CD4-positive, CD25-positive, alpha-beta regulatory T cell (primary cell): ENCODE measurements around the gene ZKSCAN2. TPM values are rescaled to one million over a fixed set of nuclear protein-coding genes. Genes with fewer than 3 reads are reported as not detected.

Experiments used
- ATAC-seq, 2 donors: fragments of 150-1000 bp; cut with Tn5 transposase; one replicate each; pipeline ENCODE4 v1.10.0; 2021; ENCODE audit warnings: low read depth in 2 of 2, moderate number of reproducible peaks in 2 of 2, moderate library complexity in 1 of 2
- DNase-seq, 3 donors: peaks; one replicate each; pipeline versions ENCODE4 v3.0.0 to v3.0.0-alpha.2; 2012 to 2022; ENCODE audit warnings: mixed read lengths in 1 of 3
- H3K27ac ChIP-seq: one replicate; pipeline ENCODE4 v1.7.0; 2013; ENCODE audit warnings: mild to moderate bottlenecking, low read length; ENCODE audit not compliant: insufficient read depth, poor library complexity, severe bottlenecking
- H3K27me3 ChIP-seq: one replicate; pipeline ENCODE4 v1.7.0; 2013; ENCODE audit warnings: low read length; ENCODE audit not compliant: control insufficient read depth, insufficient read depth
- H3K36me3 ChIP-seq: one replicate; pipeline ENCODE4 v1.7.0; 2013; ENCODE audit warnings: mild to moderate bottlenecking, low read length, moderate library complexity; ENCODE audit not compliant: control insufficient read depth, insufficient read depth
- H3K4me1 ChIP-seq: 2 replicates; pipeline ENCODE4 v1.7.0; 2013; ENCODE audit warnings: mild to moderate bottlenecking, low read length; ENCODE audit not compliant: insufficient read depth, control insufficient read depth, poor library complexity, severe bottlenecking
- H3K4me3 ChIP-seq: one replicate; pipeline ENCODE4 v1.7.0; 2013; ENCODE audit warnings: low read depth, mild to moderate bottlenecking, low read length, moderate library complexity
- H3K9me3 ChIP-seq, 2 experiments: 1 replicate in 1 of 2; 2 replicates in 1 of 2; pipeline ENCODE4 v1.7.0; 2013; ENCODE audit warnings: low read length in 2 of 2, mild to moderate bottlenecking in 1 of 2, moderate library complexity in 1 of 2; ENCODE audit not compliant: control insufficient read depth in 2 of 2
- H3K27ac Mint-ChIP-seq, 3 donors: one replicate each; pipeline ENCODE4 v1.8.0; 2020 to 2022; ENCODE audit warnings: mild to moderate bottlenecking in 3 of 3, mixed read lengths in 3 of 3, moderate library complexity in 2 of 3
- H3K27me3 Mint-ChIP-seq: one replicate; pipeline ENCODE4 v1.8.0; 2022; ENCODE audit warnings: mild to moderate bottlenecking, mixed read lengths
- H3K36me3 Mint-ChIP-seq: one replicate; pipeline ENCODE4 v1.8.0; 2020; ENCODE audit warnings: mixed read lengths
- H3K4me1 Mint-ChIP-seq, 4 donors: one replicate each; pipeline ENCODE4 v1.8.0; 2020 to 2022; ENCODE audit warnings: mixed read lengths in 4 of 4, mild to moderate bottlenecking in 1 of 4
- H3K4me3 Mint-ChIP-seq, 4 donors: one replicate each; pipeline ENCODE4 v1.8.0; 2020 to 2022; ENCODE audit warnings: mild to moderate bottlenecking in 4 of 4, mixed read lengths in 4 of 4, moderate library complexity in 3 of 4
- H3K9me3 Mint-ChIP-seq, 7 donors: one replicate each; pipeline ENCODE4 v1.8.0; 2020 to 2022; ENCODE audit warnings: mixed read lengths in 7 of 7, mild to moderate bottlenecking in 3 of 7, moderate library complexity in 2 of 7
- polyA plus RNA-seq, 4 donors: library from polyadenylated mRNA; unstranded; fragments of 300-500 nt; fragmentation: Illumina TruSeq; gene quantifications; one replicate each; pipeline ENCODE4 v1.2.3, GENCODE V29; 2021
- total RNA-seq: library from RNA; stranded (reverse); gene quantifications from one replicate; pipeline ENCODE4 v1.2.3, GENCODE V29; 2022

ZKSCAN2 gene
- total and polyA plus RNA-seq, 5 donors from 2014 or later = 0.96 to 5.6 (median 1.8) TPM

GRCh38 chr16:25271421-25271820 lies 13.8 kb upstream of the ZKSCAN2 start:
- no peak overlapping the region for H3K4me3 Mint-ChIP-seq
- no peak overlapping the region for H3K27ac ChIP-seq
- no peak for ATAC-seq
- no peaks in the 10 kb centered on the region for H3K27me3 Mint-ChIP-seq
- H3K4me3 ChIP-seq = no peak overlapping the region
- no peak for DNase-seq
- peaks cover 15% of the 10 kb centered on the region for H3K36me3 Mint-ChIP-seq
- H3K9me3 ChIP-seq = no peaks in the 10 kb centered on the region
- no peak overlapping the region for H3K27ac Mint-ChIP-seq
- H3K4me1 ChIP-seq = no peaks in the 10 kb centered on the region
- H3K9me3 Mint-ChIP-seq = peaks cover 0 to 2% (median 0%) of the 10 kb centered on the region in 7 donors
- peaks cover 18 to 23% (median 21%) of the 10 kb centered on the region in 4 donors for H3K4me1 Mint-ChIP-seq
- H3K36me3 ChIP-seq = peaks cover 2% of the 10 kb centered on the region
- H3K27me3 ChIP-seq = no peaks in the 10 kb centered on the region

DNA sequence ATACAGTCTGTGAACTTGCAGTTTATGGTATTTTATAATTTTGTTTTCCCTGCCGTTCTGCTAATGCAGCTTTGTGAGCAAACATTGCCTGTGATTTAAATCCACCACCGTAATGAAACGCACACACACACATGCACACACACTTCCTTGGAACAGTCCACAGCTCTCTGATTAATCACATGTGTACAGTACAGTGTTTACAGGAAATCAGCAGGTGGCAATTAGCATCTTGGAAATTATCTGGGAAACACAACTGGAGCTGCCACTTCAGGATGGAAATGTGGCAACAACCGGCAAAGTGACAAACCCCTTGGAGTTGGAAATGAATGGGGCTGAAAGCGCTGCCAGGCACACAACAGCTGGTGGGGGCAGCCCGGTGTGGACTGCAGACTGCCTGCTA lies 12.9 kb upstream of the ZKSCAN2 start:
- H3K27ac Mint-ChIP-seq = no peak overlapping the region

DNA sequence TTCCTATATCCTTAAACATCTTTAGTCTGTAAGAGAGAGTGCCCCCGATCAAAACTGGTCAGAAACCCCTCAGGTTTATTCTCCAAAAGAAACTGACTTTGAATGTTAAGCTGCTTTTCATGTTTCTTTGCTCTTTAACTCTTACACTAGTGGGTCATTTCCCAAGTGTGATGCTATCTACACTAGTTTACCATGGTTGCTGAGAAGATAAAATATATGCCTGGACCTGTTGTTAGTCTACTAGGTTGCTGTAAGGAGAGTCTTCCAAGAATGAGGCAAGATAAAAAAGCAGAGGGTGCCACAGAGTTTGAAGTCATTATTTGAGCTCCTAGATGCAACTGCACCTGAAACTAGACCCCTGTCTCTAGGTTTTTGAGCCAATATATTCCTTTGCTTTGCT lies 12.2 kb upstream of the ZKSCAN2 start:
- no peak overlapping the region for H3K27ac ChIP-seq
- ATAC-seq = no peak
- H3K9me3 Mint-ChIP-seq = peaks cover 0 to 2% (median 0%) of the 10 kb centered on the region in 7 donors
- H3K4me3 ChIP-seq = no peak overlapping the region
- H3K36me3 Mint-ChIP-seq = peaks cover 17% of the 10 kb centered on the region
- no peaks in the 10 kb centered on the region for H3K9me3 ChIP-seq
- no peak overlapping the region for H3K4me3 Mint-ChIP-seq
- no peaks in the 10 kb centered on the region for H3K27me3 Mint-ChIP-seq
- H3K36me3 ChIP-seq = peaks cover 2% of the 10 kb centered on the region
- DNase-seq = no peak
- no peaks in the 10 kb centered on the region for H3K27me3 ChIP-seq
- peak overlapping the region in 1 of 3 donors; percentile 11 for H3K27ac Mint-ChIP-seq
- peaks cover 23 to 29% (median 28%) of the 10 kb centered on the region in 4 donors for H3K4me1 Mint-ChIP-seq
- no peaks in the 10 kb centered on the region for H3K4me1 ChIP-seq

More for the DNA sequence above, 12.9 kb upstream of the ZKSCAN2 start:
- Histone ChIP-seq H3K27me3 (no peaks in the 10 kb centered on the region), H3K27ac (no peak overlapping the region), H3K4me1 (no peaks in the 10 kb centered on the region), H3K4me3 (no peak overlapping the region), H3K36me3 (peaks cover 2% of the 10 kb centered on the region), H3K9me3 (no peaks in the 10 kb centered on the region)
- H3K9me3 Mint-ChIP-seq = peaks cover 0 to 2% (median 0%) of the 10 kb centered on the region in 7 donors
- DNase-seq (no peak), ATAC-seq (no peak)
- H3K4me1 Mint-ChIP-seq = peaks cover 23 to 29% (median 25%) of the 10 kb centered on the region in 4 donors
- H3K4me3 Mint-ChIP-seq = no peak overlapping the region
- H3K36me3 Mint-ChIP-seq = peaks cover 17% of the 10 kb centered on the region
- H3K27me3 Mint-ChIP-seq = no peaks in the 10 kb centered on the region

GRCh38 chr16:25265968-25266367 lies 8.3 kb upstream of the ZKSCAN2 start:
- peaks cover 29% of the 10 kb centered on the region for H3K36me3 Mint-ChIP-seq
- DNase-seq = no peak
- Histone ChIP-seq H3K36me3 (peaks cover 16% of the 10 kb centered on the region), H3K27ac (no peak overlapping the region), H3K9me3 (no peaks in the 10 kb centered on the region), H3K27me3 (no peaks in the 10 kb centered on the region), H3K4me1 (no peaks in the 10 kb centered on the region), H3K4me3 (no peak overlapping the region)
- H3K27me3 Mint-ChIP-seq = no peaks in the 10 kb centered on the region
- peak overlapping the region in 1 of 3 donors; percentile 52 for H3K27ac Mint-ChIP-seq
- no peaks in the 10 kb centered on the region for H3K9me3 Mint-ChIP-seq
- no peak for ATAC-seq
- no peak overlapping the region for H3K4me3 Mint-ChIP-seq
- H3K4me1 Mint-ChIP-seq = peaks cover 30 to 51% (median 46%) of the 10 kb centered on the region in 4 donors

DNA sequence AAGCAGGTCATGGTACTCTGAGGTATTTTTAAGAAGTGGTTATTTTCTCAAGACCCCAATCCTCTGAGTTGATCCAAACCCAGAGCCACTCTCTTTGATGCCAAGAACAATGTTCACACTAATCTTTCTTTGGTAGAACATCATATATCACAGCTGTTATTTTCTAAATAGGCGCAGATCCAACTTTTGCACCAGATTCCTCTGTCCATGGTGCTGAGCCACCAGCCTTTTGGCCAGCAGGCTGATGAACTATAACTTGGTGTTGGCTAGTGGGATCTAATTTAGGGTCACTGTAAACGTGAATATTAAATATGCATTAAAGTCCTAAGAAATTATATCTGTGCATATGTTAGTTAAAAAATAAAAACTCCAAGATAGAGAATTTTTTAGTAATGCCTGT lies 7.0 kb upstream of the ZKSCAN2 start:
- Mint-ChIP-seq H3K27ac (peak overlapping the region in 1 of 3 donors; percentile 71), H3K9me3 (no peaks in the 10 kb centered on the region), H3K4me1 (peaks cover 22 to 53% (median 51%) of the 10 kb centered on the region in 4 donors), H3K36me3 (peaks cover 29% of the 10 kb centered on the region), H3K4me3 (peak overlapping the region in 1 of 4 donors; percentile 13), H3K27me3 (no peaks in the 10 kb centered on the region)
- no peak for DNase-seq
- H3K27me3 ChIP-seq = no peaks in the 10 kb centered on the region
- H3K27ac ChIP-seq = no peak overlapping the region
- peaks cover 6% of the 10 kb centered on the region for H3K4me1 ChIP-seq
- no peak overlapping the region for H3K4me3 ChIP-seq
- H3K36me3 ChIP-seq = peaks cover 14% of the 10 kb centered on the region
- ATAC-seq = no peak
- H3K9me3 ChIP-seq = no peaks in the 10 kb centered on the region

DNA sequence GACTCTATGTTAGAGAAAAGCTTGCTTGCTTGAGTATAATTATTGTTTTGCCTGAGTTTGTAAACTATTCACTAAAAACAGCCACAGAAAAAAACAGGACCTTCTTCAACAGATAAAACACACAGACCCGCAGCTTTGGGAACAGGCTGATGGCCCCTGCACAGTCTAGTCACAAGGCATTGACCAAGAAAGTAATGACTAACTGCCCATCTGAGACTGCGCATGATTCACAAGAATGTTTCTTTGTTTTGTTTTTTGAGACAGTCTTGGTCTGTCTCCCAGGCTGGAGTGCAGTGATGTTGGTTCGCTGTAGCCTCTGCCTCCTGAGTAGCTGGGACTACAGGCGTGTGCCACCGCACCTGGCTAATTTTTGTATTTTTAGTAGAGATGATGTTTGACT lies 2.8 kb upstream of the ZKSCAN2 start:
- Mint-ChIP-seq H3K36me3 (peaks cover 17% of the 10 kb centered on the region), H3K9me3 (no peaks in the 10 kb centered on the region), H3K4me3 (peak overlapping the region in 2 of 4 donors; percentile 65 to 86), H3K27me3 (peaks cover 8% of the 10 kb centered on the region), H3K27ac (no peak overlapping the region), H3K4me1 (peaks cover 22 to 76% (median 61%) of the 10 kb centered on the region in 4 donors)
- ATAC-seq (no peak), DNase-seq (no peak)
- H3K4me3 ChIP-seq = no peak overlapping the region
- no peaks in the 10 kb centered on the region for H3K9me3 ChIP-seq
- H3K4me1 ChIP-seq = peaks cover 35% of the 10 kb centered on the region
- H3K27ac ChIP-seq = no peak overlapping the region
- H3K36me3 ChIP-seq = peaks cover 14% of the 10 kb centered on the region
- H3K27me3 ChIP-seq = no peaks in the 10 kb centered on the region

GRCh38 chr16:25258861-25259179 lies 1.2 kb upstream of the ZKSCAN2 start:
- no peaks in the 10 kb centered on the region for H3K9me3 ChIP-seq
- H3K9me3 Mint-ChIP-seq = no peaks in the 10 kb centered on the region
- peaks cover 35% of the 10 kb centered on the region for H3K4me1 ChIP-seq
- peaks cover 9% of the 10 kb centered on the region for H3K36me3 Mint-ChIP-seq
- peak overlapping the region; percentile 86 for H3K4me3 ChIP-seq
- H3K27ac Mint-ChIP-seq = peak overlapping the region; percentile 94 to 99 (median 95)
- H3K36me3 ChIP-seq = peaks cover 9% of the 10 kb centered on the region
- H3K27me3 Mint-ChIP-seq = peaks cover 8% of the 10 kb centered on the region
- DNase-seq (peak; percentile 2 to 64 (median 19)), ATAC-seq (no peak)
- H3K4me3 Mint-ChIP-seq = peak overlapping the region; percentile 86 to 99 (median 96)
- H3K27me3 ChIP-seq = no peaks in the 10 kb centered on the region
- H3K27ac ChIP-seq = peak overlapping the region; percentile 91
- H3K4me1 Mint-ChIP-seq = peaks cover 16 to 68% (median 54%) of the 10 kb centered on the region in 4 donors
